GM12878 (cell line): Measurements from ENCODE around the gene AKAP13. TPM values are rescaled to one million over a fixed set of nuclear protein-coding genes. Genes with fewer than 3 reads are reported as not detected.

Experiments used
- ATF3 ChIP-seq: IDR thresholded peaks from 2 replicates; pipeline ENCODE4 v1.6.1; 2011; ENCODE audit warnings: low read depth, mild to moderate bottlenecking, low read length, moderate library complexity, borderline replicate concordance; ENCODE audit errors: extremely low read depth
- BACH1 ChIP-seq: fragments of 450-650 bp; IDR thresholded peaks from 2 replicates; pipeline ENCODE4 v1.6.1; 2017; ENCODE audit warnings: mild to moderate bottlenecking, borderline replicate concordance
- BRCA1 ChIP-seq: IDR thresholded peaks from 2 replicates; pipeline ENCODE4 v1.6.1; 2011; ENCODE audit warnings: low read depth, low read length, improper control_type of control experiment
- CREM ChIP-seq: IDR thresholded peaks from 2 replicates; pipeline ENCODE4 v1.6.1; 2014; ENCODE audit warnings: antibody characterized with exemption, low read depth
- FOS ChIP-seq: IDR thresholded peaks from 3 replicates; pipeline ENCODE4 v1.6.1; 2011; ENCODE audit warnings: borderline replicate concordance; ENCODE audit not compliant: insufficient read length; ENCODE audit errors: extremely low read depth
- GATAD2B ChIP-seq: fragments of 450-650 bp; conservative IDR thresholded peaks from 2 replicates; pipeline ENCODE4 v1.6.1; 2017; ENCODE audit warnings: low read depth, mild to moderate bottlenecking, moderate library complexity
- HDGF ChIP-seq: fragments of 450-650 bp; IDR thresholded peaks from 2 replicates; pipeline ENCODE4 v1.6.1; 2016; ENCODE audit warnings: antibody characterized with exemption
- HSF1 ChIP-seq: fragments of 150-350 bp; IDR thresholded peaks from 2 replicates; pipeline ENCODE4 v1.6.1; 2014; ENCODE audit warnings: mild to moderate bottlenecking, low read depth, low read length
- IKZF1 ChIP-seq: fragments of 450-650 bp; conservative IDR thresholded peaks from 2 replicates; pipeline ENCODE4 v1.6.1; 2017; ENCODE audit warnings: antibody characterized with exemption, mild to moderate bottlenecking
- MEF2A ChIP-seq: IDR thresholded peaks from 2 replicates; pipeline ENCODE4 v1.6.1; 2011; ENCODE audit warnings: low read depth, mild to moderate bottlenecking, low read length, moderate library complexity; ENCODE audit not compliant: insufficient read depth
- MYC ChIP-seq: IDR thresholded peaks from 2 replicates; pipeline ENCODE4 v1.6.1; 2011; ENCODE audit warnings: mild to moderate bottlenecking, low read length, moderate library complexity, inconsistent platforms; ENCODE audit not compliant: insufficient read depth, insufficient replicate concordance, insufficient read length, severe bottlenecking
- NFIC ChIP-seq: IDR thresholded peaks from 2 replicates; pipeline ENCODE4 v1.6.1; 2012; ENCODE audit warnings: low read depth, mild to moderate bottlenecking, inconsistent platforms, low read length, moderate library complexity
- NFXL1 ChIP-seq: fragments of 450-650 bp; IDR thresholded peaks from 2 replicates; pipeline ENCODE4 v1.6.1; 2017; ENCODE audit warnings: antibody characterized with exemption, mild to moderate bottlenecking, borderline replicate concordance
- NFYA ChIP-seq: IDR thresholded peaks from 2 replicates; pipeline ENCODE4 v1.6.1; 2011; ENCODE audit warnings: low read depth, mild to moderate bottlenecking, low read length, improper control_type of control experiment, borderline replicate concordance
- PKNOX1 ChIP-seq: fragments of 450-650 bp; IDR thresholded peaks from 2 replicates; pipeline ENCODE4 v1.6.1; 2016; ENCODE audit warnings: mild to moderate bottlenecking
- RB1 ChIP-seq: fragments of 450-650 bp; formaldehyde crosslinking; IDR thresholded peaks from 2 replicates; pipeline ENCODE4 v1.6.1; 2017; ENCODE audit warnings: mild to moderate bottlenecking, borderline replicate concordance
- RELB ChIP-seq: fragments of 450-650 bp; IDR thresholded peaks from 2 replicates; pipeline ENCODE4 v1.6.1; 2017; ENCODE audit warnings: low read depth, mild to moderate bottlenecking, moderate library complexity
- REST ChIP-seq: IDR thresholded peaks from 2 replicates; pipeline ENCODE4 v1.6.1; 2012; ENCODE audit warnings: mild to moderate bottlenecking, low read depth, low read length
- RFX5 ChIP-seq: IDR thresholded peaks from 2 replicates; pipeline ENCODE4 v1.6.1; 2011; ENCODE audit warnings: low read depth, low read length, improper control_type of control experiment
- SIN3A ChIP-seq: IDR thresholded peaks from 2 replicates; pipeline ENCODE4 v1.6.1; 2012; ENCODE audit warnings: low read depth, low read length, improper control_type of control experiment
- SP1 ChIP-seq: IDR thresholded peaks from one replicate; pipeline ENCODE4 v1.6.1; 2011; ENCODE audit warnings: low read depth, low read length
- SRF ChIP-seq, 2 experiments: IDR thresholded peaks; 2 replicates each; pipeline ENCODE4 v1.6.1; 2011; ENCODE audit warnings: low read depth in 2 of 2, low read length in 2 of 2, mild to moderate bottlenecking in 1 of 2, moderate library complexity in 1 of 2
- STAT3 ChIP-seq: IDR thresholded peaks from 2 replicates; pipeline ENCODE4 v1.6.1; 2011; ENCODE audit warnings: low read depth, low read length, improper control_type of control experiment
- ZNF384 ChIP-seq: IDR thresholded peaks from 2 replicates; pipeline ENCODE4 v1.6.1; 2012; ENCODE audit warnings: low read depth, mild to moderate bottlenecking, low read length, improper control_type of control experiment, borderline replicate concordance
- polyA plus RNA-seq, 11 experiments: library from polyadenylated mRNA; depleted of rRNA in 4 of 11; unstranded in 6 of 11; stranded (reverse) in 5 of 11; fragments of >200 nt; fragmentation: Nextera tagmentation in 4 of 11; fragmentation: Illumina TruSeq in 1 of 11; extraction: Ambion mirVana in 4 of 11; extraction: Trizol in 1 of 11; gene quantifications; 1 replicate in 1 of 11; 2 replicates in 10 of 11; pipeline versions ENCODE4 v1.2.1 to v1.2.3, GENCODE V29; 2011 to 2016; ENCODE audit warnings: inconsistent platforms in 2 of 11, missing spikeins in 2 of 11, low read depth in 1 of 11
- total RNA-seq, 4 experiments: library from RNA; depleted of rRNA in 3 of 4; stranded (reverse); fragments of >200 nt in 3 of 4; fragmentation: Illumina TruSeq in 1 of 4; extraction: Trizol in 1 of 4; gene quantifications; 2 replicates each; pipeline versions ENCODE4 v1.2.1 to v1.2.3, GENCODE V29; 2013 to 2021

Gene AKAP13
- total and polyA plus RNA-seq, 10 of the 15 experiments (the other 5 are each of a cell fraction or from before 2014, with no cell fraction given) = 14.4 to 74.9 (median 55.1) TPM

- TF ChIP-seq RELB (peak; percentile 82; the same call in 1 of the 2 replicates), IKZF1 (peak; percentile 66), REST (no peak), ZNF384 (no peak), NFYA (no peak), BRCA1 (no peak), HSF1 (no peak), PKNOX1 (peak; percentile 91), SP1 (no peak), HDGF (no peak), BACH1 (peak; percentile 49; the same call in 1 of the 2 replicates), ATF3 (no peak), NFIC (no peak; the same call in 1 of the 2 replicates), SIN3A (no peak), NFXL1 (no peak), RFX5 (no peak), MYC (no peak), GATAD2B (peak; percentile 52; the same call in 1 of the 2 replicates), MEF2A (0 out of 2 replicates have a peak, but pooled peaks have one; percentile 5), SRF (IDR thresholded peaks at IDR 0.05; ENCODE audit: low read depth in 2 of 2, low read length in 2 of 2) (no peak), RB1 (no peak), STAT3 (no peak; the same call in 1 of the 2 replicates), FOS (no peak), CREM (peak; percentile 70)
Measured at GRCh38 chr15:85583923-85584390, 203.6 kb downstream of the AKAP13 start (continued).
